HG03196 (cell line): ENCODE measurements around the gene LRP5.
"Not testable (repeated sequence)": the region's sequence is repeated elsewhere in the genome, so short reads cannot be mapped to it uniquely, and the experiment has no call there.

Source experiments
- ATAC-seq: cut with Tn5 transposase; IDR thresholded peaks from one replicate; pipeline ENCODE4 v1.9.1; 2021; ENCODE audit not compliant: unreplicated experiment

The LRP5 gene

GRCh38 chr11:68386331-68386978 lies 74.1 kb downstream of the LRP5 start:
- ATAC-seq: no peak

- no peak for ATAC-seq
Observed at GRCh38 chr11:68387840-68388239, 75.4 kb downstream of the LRP5 start.

- ATAC-seq: no peak
Observed at GRCh38 chr11:68388595-68389198, 76.3 kb downstream of the LRP5 start.

- no peak for ATAC-seq
Observed at GRCh38 chr11:68390315-68390714, 77.9 kb downstream of the LRP5 start.

GRCh38 chr11:68392822-68393221 lies 80.4 kb downstream of the LRP5 start:
- no peak for ATAC-seq

- no peak for ATAC-seq
Observed at GRCh38 chr11:68396516-68396915, 84.1 kb downstream of the LRP5 start.

- no peak for ATAC-seq
Observed at GRCh38 chr11:68397256-68397655, 84.9 kb downstream of the LRP5 start.

- no peak for ATAC-seq
Observed at GRCh38 chr11:68398995-68399851, 86.8 kb downstream of the LRP5 start.

- ATAC-seq: no peak
Observed at GRCh38 chr11:68399916-68400315, 87.5 kb downstream of the LRP5 start.

GRCh38 chr11:68400584-68400983 lies 88.2 kb downstream of the LRP5 start:
- ATAC-seq: not testable (repeated sequence)

GRCh38 chr11:68401856-68402255 lies 89.5 kb downstream of the LRP5 start:
- no peak for ATAC-seq

GRCh38 chr11:68402355-68403031 lies 90.1 kb downstream of the LRP5 start:
- ATAC-seq: no peak

- no peak for ATAC-seq
Observed at GRCh38 chr11:68403424-68403823, 91.0 kb downstream of the LRP5 start.

GRCh38 chr11:68403831-68404230 lies 91.4 kb downstream of the LRP5 start:
- no peak for ATAC-seq

- no peak for ATAC-seq
Observed at GRCh38 chr11:68406324-68407313, 94.2 kb downstream of the LRP5 start.

GRCh38 chr11:68408512-68408911 lies 96.1 kb downstream of the LRP5 start:
- no peak for ATAC-seq

GRCh38 chr11:68409748-68410344 lies 97.5 kb downstream of the LRP5 start:
- no peak for ATAC-seq

GRCh38 chr11:68411501-68411991 lies 99.2 kb downstream of the LRP5 start:
- ATAC-seq: no peak

GRCh38 chr11:68412593-68413475 lies 100.4 kb downstream of the LRP5 start:
- no peak for ATAC-seq
